RWPE2 (cell line): ENCODE data around the gene PVR.
"Not testable (repeated sequence)": the region's sequence is repeated elsewhere in the genome, so short reads cannot be mapped to it uniquely, and the experiment has no call there.

Source experiments
- ATAC-seq: fragments of 200-7000 bp; cut with Tn5 transposase; 3 replicates; pipeline ENCODE4 v1.9.1; 2021; ENCODE audit warnings: low read depth
- DNase-seq: peaks from one replicate; pipeline ENCODE4 v3.0.0-alpha.2; 2020; ENCODE audit warnings: low spot score
- H3K27ac ChIP-seq: fragments of 450-650 bp; 2 replicates; pipeline ENCODE4 v1.5.1; 2017; ENCODE audit warnings: mild to moderate bottlenecking; ENCODE audit not compliant: poor library complexity, severe bottlenecking
- H3K27me3 ChIP-seq: fragments of 250-450 bp; sonication (Bioruptor Pico); 2 replicates; pipeline ENCODE4 v1.5.1; 2021; ENCODE audit warnings: mild to moderate bottlenecking, moderate library complexity; ENCODE audit not compliant: insufficient read depth, poor library complexity, severe bottlenecking
- H3K36me3 ChIP-seq: fragments of 250-450 bp; sonication (Bioruptor Pico); 2 replicates; pipeline ENCODE4 v1.5.1; 2020; ENCODE audit warnings: low read depth, mild to moderate bottlenecking, moderate library complexity
- H3K4me1 ChIP-seq: fragments of 250-450 bp; sonication (Bioruptor Pico); 2 replicates; pipeline ENCODE4 v1.5.1; 2021; ENCODE audit warnings: mild to moderate bottlenecking, moderate library complexity; ENCODE audit not compliant: insufficient read depth, poor library complexity, severe bottlenecking
- H3K4me3 ChIP-seq: fragments of 250-450 bp; sonication (Bioruptor Pico); 2 replicates; pipeline ENCODE4 v1.5.1; 2021; ENCODE audit warnings: mild to moderate bottlenecking, moderate library complexity; ENCODE audit not compliant: severe bottlenecking
- H3K9me3 ChIP-seq: fragments of 250-450 bp; sonication (Bioruptor Pico); 2 replicates; pipeline ENCODE4 v1.5.1; 2021; ENCODE audit warnings: mild to moderate bottlenecking, moderate library complexity; ENCODE audit not compliant: severe bottlenecking
- TF ChIP-seq, protein P1 (sequence below): fragments of 450-650 bp; IDR thresholded peaks from one replicate; pipeline ENCODE4 v1.5.1; 2017; ENCODE audit warnings: mild to moderate bottlenecking, moderate library complexity; ENCODE audit not compliant: poor library complexity, severe bottlenecking

Gene PVR

DNA sequence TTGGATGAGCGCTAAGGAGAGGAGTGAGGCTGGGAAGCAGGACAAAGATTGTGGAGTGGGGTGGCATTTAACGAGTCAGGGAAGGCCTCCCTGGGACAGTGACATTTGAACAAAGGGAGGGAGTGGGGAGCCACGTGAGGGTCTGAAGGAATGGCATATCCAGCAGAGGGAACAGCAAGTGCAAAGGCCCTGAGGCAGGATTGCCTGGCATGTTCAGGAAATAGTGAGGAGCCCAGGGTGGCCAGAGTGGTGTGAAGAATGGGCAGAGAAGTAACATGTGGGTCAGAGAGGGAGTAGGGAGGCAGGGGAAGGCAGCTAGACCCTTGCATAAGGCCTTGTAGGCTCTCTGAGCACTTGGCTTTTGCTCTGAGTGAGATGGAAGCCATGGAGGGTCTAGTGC is 14.9 kb upstream of the PVR start:
- Histone ChIP-seq H3K4me1 (peaks cover 19% of the 10 kb centered on the region), H3K27me3 (no peaks in the 10 kb centered on the region), H3K4me3 (no peak overlapping the region), H3K9me3 (no peaks in the 10 kb centered on the region), H3K27ac (no peak overlapping the region), H3K36me3 (no peaks in the 10 kb centered on the region)
- ATAC-seq = no peak
- TF ChIP-seq, protein P1, sequence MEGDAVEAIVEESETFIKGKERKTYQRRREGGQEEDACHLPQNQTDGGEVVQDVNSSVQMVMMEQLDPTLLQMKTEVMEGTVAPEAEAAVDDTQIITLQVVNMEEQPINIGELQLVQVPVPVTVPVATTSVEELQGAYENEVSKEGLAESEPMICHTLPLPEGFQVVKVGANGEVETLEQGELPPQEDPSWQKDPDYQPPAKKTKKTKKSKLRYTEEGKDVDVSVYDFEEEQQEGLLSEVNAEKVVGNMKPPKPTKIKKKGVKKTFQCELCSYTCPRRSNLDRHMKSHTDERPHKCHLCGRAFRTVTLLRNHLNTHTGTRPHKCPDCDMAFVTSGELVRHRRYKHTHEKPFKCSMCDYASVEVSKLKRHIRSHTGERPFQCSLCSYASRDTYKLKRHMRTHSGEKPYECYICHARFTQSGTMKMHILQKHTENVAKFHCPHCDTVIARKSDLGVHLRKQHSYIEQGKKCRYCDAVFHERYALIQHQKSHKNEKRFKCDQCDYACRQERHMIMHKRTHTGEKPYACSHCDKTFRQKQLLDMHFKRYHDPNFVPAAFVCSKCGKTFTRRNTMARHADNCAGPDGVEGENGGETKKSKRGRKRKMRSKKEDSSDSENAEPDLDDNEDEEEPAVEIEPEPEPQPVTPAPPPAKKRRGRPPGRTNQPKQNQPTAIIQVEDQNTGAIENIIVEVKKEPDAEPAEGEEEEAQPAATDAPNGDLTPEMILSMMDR = no peak
- no peak for DNase-seq

DNA sequence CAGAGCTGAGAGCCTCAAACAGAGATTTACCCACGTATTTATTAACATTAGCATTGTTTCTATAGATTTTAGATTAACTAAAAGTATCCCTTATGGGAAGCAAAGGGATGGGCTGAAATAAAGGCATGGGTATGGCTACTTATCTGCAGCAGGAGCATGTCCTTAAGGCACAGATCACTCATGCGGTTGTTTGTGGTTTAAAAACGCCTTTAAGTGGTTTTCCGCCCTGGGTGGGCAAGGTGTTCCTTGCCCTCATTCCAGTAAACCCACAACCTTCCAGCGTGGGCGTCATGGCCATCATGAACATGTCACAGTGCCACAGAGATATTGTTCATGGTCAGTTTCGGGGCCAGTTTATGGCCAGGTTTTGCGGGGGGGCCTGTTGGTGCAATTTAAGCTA is 12.1 kb upstream of the PVR start:
- H3K9me3 ChIP-seq, ATAC-seq, H3K4me3 ChIP-seq, H3K27me3 ChIP-seq, H3K27ac ChIP-seq, DNase-seq, H3K36me3 ChIP-seq: not testable (repeated sequence)
- H3K4me1 ChIP-seq = peaks cover 11% of the 10 kb centered on the region

DNA sequence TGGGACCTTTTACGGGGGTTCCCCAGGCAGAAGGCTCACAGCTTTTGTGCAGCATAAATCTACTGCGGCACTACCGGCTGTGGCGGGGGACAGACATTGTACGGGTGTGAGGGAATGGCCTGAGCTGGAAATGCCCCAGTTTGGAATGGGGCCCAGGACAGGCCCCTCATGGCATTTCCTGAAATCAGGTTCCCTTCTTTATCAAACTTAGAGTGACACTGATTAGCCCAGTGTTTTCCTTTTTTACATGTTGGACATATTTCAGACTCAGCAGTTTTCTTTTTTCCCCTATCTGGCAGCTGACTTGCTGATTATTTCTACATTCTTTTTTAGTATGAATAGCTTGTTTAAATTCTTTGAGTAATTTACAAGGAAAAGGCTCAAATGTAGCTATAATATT is 9.7 kb upstream of the PVR start:
- H3K4me3 ChIP-seq, H3K27ac ChIP-seq, H3K36me3 ChIP-seq: not testable (repeated sequence)

DNA sequence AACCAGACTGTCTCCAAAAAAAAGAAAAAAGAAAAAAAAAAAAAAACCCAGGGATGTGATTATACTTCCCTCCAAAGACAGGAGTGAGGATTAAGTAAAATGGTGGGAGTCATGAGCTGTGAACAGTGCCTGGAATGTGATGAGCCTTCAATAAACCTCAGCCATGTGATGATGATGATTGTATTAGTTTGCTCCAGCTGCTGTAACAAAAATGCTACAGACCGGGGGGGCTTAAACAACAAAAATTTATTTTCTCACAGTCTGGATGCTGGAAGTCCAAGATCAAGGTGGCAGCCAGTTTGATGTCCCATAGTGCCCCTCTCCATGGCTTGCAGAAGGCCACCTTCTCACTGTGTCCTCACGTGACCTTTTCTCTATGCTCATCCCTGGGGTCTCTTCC is 8.9 kb upstream of the PVR start:
- Histone ChIP-seq H3K27ac (peak overlapping the region; percentile 59), H3K36me3 (no peaks in the 10 kb centered on the region), H3K27me3 (no peaks in the 10 kb centered on the region), H3K9me3 (no peaks in the 10 kb centered on the region), H3K4me3 (no peak overlapping the region), H3K4me1 (peaks cover 15% of the 10 kb centered on the region)
- DNase-seq (no peak), ATAC-seq (no peak)
- TF ChIP-seq, protein P1 = no peak

More for the DNA sequence above, 9.7 kb upstream of the PVR start:
- H3K27me3 ChIP-seq, DNase-seq, ATAC-seq, H3K9me3 ChIP-seq: not testable (repeated sequence)
- peaks cover 15% of the 10 kb centered on the region for H3K4me1 ChIP-seq

DNA sequence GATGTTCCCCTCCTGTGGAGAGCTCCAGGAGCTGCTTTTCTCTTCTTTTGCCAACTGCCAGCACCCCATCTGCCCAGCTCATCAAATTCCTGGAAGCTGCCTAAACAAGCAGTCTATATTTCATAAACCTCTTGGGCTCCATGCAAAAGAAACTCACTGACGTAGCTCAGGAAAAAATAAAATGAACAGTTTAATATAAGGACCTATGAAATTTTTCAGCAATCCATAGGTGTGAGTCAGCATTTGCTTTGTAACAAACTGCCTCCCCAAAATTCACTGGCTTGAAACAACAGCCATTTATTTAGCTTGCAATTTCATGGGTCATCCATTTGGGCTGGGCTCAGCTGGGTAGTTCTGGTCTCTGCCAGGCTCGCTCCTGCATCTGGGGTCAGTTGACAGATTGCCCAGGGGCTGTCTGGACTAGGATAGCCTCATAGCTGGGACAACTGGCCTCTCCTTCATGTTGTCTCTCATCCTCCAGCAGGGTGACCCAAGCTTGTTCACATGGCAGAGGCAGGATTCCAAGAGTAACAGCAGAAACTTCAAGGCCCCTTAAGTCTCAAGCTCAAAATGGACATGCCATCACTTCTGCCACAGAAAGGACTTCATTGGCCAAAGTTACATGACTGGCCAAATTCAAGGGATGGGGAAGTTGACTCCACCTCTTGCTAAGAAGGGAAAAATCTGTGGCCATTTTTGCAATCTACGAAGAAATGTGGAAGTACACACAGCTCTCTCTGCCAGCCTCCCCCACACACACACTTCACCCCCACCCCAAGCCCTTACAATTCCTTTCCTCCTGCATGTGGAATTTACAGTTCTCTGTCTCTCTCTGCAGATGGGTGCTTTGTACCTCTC is 7.9 kb upstream of the PVR start:
- no peaks in the 10 kb centered on the region for H3K27me3 ChIP-seq
- ATAC-seq (peak; percentile 45; the same call in 2 of the 3 replicates), DNase-seq (no peak)
- H3K4me3 ChIP-seq = no peak overlapping the region
- peaks cover 21% of the 10 kb centered on the region for H3K4me1 ChIP-seq
- H3K9me3 ChIP-seq = no peaks in the 10 kb centered on the region
- peak overlapping the region; percentile 59 for H3K27ac ChIP-seq
- no peaks in the 10 kb centered on the region; the same call in 1 of the 2 replicates for H3K36me3 ChIP-seq
- TF ChIP-seq, protein P1 = no peak
